ENCODE results near the gene ARHGAP18.

GRCh38 chr6:129672341-129672682 is 37.7 kb downstream of the ARHGAP18 start:
- no peak for TF ChIP-seq POLR2A (IDR thresholded peaks at IDR 0.05)
- TF ChIP-seq, protein P1, sequence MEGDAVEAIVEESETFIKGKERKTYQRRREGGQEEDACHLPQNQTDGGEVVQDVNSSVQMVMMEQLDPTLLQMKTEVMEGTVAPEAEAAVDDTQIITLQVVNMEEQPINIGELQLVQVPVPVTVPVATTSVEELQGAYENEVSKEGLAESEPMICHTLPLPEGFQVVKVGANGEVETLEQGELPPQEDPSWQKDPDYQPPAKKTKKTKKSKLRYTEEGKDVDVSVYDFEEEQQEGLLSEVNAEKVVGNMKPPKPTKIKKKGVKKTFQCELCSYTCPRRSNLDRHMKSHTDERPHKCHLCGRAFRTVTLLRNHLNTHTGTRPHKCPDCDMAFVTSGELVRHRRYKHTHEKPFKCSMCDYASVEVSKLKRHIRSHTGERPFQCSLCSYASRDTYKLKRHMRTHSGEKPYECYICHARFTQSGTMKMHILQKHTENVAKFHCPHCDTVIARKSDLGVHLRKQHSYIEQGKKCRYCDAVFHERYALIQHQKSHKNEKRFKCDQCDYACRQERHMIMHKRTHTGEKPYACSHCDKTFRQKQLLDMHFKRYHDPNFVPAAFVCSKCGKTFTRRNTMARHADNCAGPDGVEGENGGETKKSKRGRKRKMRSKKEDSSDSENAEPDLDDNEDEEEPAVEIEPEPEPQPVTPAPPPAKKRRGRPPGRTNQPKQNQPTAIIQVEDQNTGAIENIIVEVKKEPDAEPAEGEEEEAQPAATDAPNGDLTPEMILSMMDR (IDR thresholded peaks at IDR 0.05 in 4 of 5, conservative IDR thresholded peaks at IDR 0.05 in 1 of 5): no peak

Data from gastrocnemius medialis (tissue), 4 donors.